Thyroid gland (tissue), 4 donors: Measurements from ENCODE around the gene THBS1. TPM values are rescaled to one million over a fixed set of nuclear protein-coding genes. Genes with fewer than 3 reads are reported as not detected.

Source experiments
- DNase-seq, 2 donors: peaks; one replicate each; pipeline ENCODE4 v3.0.0-alpha.2; 2019
- H3K27ac ChIP-seq, 3 donors: fragments of 200-600 bp; sonication (generic); 1 replicate in 2 of 3; 2 replicates in 1 of 3; pipeline ENCODE4 v1.5.1; 2016 to 2019; ENCODE audit warnings: mild to moderate bottlenecking in 1 of 3, moderate library complexity in 1 of 3
- H3K27me3 ChIP-seq: fragments of 200-600 bp; sonication (generic); one replicate; pipeline ENCODE4 v1.5.1; 2019
- H3K36me3 ChIP-seq, 2 donors: fragments of 200-600 bp; sonication (generic); one replicate each; pipeline ENCODE4 v1.5.1; 2016 to 2019
- H3K4me1 ChIP-seq, 2 donors: fragments of 200-600 bp; sonication (generic); one replicate each; pipeline ENCODE4 v1.5.1; 2017 to 2019
- H3K4me3 ChIP-seq, 3 donors: fragments of 200-600 bp; sonication (generic); replicated peaks in 1 of 3; 1 replicate in 2 of 3; 2 replicates in 1 of 3; pipeline ENCODE4 v1.5.1; 2016; ENCODE audit warnings: mild to moderate bottlenecking in 1 of 3
- H3K9me3 ChIP-seq: fragments of 200-600 bp; sonication (generic); one replicate; pipeline ENCODE4 v1.5.1; 2017
- CTCF ChIP-seq, 6 experiments: fragments of 200-600 bp in 3 of 6; fragments of 450-650 bp in 3 of 6; sonication (generic) in 3 of 6; IDR thresholded peaks; one replicate each; pipeline ENCODE4 v1.5.1; 2016 to 2019; ENCODE audit warnings: antibody characterized with exemption in 6 of 6, mild to moderate bottlenecking in 2 of 6, inconsistent platforms in 1 of 6, moderate library complexity in 1 of 6
- POLR2A ChIP-seq, 2 donors: fragments of 450-650 bp; IDR thresholded peaks; one replicate each; pipeline ENCODE4 v1.6.1; 2017; ENCODE audit warnings: antibody characterized with exemption in 2 of 2, mild to moderate bottlenecking in 2 of 2, moderate library complexity in 1 of 2
- WGBS, 2 donors: methylation state at CpG; one replicate each; pipeline ENCODE4 v1.1.5; 2017; 5-methylcytosine and 5-hydroxymethylcytosine counted together
- intact Hi-C: fragments of 100-400 bp; cut with DNase I; formaldehyde crosslinking; loops from one replicate; pipeline ENCODE4 v1.15.1; 2023
- total RNA-seq, 4 donors: library from RNA; depleted of rRNA; stranded (reverse); fragments of >200 nt; gene quantifications; one replicate each; pipeline ENCODE4 v1.2.3, GENCODE V29; 2016

The THBS1 gene
- total RNA-seq, 4 donors from 2014 or later, result 15.3 to 155 (median 57.8) TPM

DNA sequence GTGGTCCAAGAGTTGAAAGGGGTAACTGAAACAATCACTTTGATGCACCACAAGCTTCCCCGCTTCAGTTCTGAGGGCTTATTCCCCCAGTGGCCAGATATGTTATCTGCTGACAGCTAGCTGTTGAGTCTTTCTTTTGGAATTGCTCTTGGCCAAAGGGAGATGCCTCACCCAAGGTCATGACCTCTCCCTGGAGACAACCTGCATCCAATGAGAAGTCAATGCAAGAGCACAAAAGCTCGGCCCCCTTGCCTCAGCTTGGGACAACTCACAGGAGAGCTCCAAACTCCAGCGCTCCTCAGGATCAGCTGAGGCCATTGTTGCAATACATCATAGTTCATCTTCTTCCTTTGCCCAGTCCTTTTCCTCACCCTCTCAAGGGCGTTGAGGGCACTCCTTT lies 31.0 kb upstream of the THBS1 start:
- Histone ChIP-seq H3K4me3 (no peak overlapping the region), H3K27me3 (no peaks in the 10 kb centered on the region), H3K36me3 (no peaks in the 10 kb centered on the region), H3K4me1 (peaks cover 0 to 5% of the 10 kb centered on the region in 2 donors), H3K27ac (no peak overlapping the region), H3K9me3 (no peaks in the 10 kb centered on the region)
- WGBS, 2 donors, result 81 to 84% methylated on average over 4 of the region's 4 CpGs
- no peak for DNase-seq
- intact Hi-C loops, result no loop called here
- TF ChIP-seq CTCF (IDR thresholded peaks at IDR 0.05), result no peak

- Histone ChIP-seq H3K36me3 (no peaks in the 10 kb centered on the region), H3K27me3 (no peaks in the 10 kb centered on the region), H3K9me3 (no peaks in the 10 kb centered on the region), H3K27ac (no peak overlapping the region), H3K4me3 (no peak overlapping the region), H3K4me1 (peaks cover 0 to 5% of the 10 kb centered on the region in 2 donors)
- WGBS, 2 donors, result 92 to 95% methylated on average over 2 of the region's 2 CpGs
- no peak for TF ChIP-seq CTCF (IDR thresholded peaks at IDR 0.05)
- TF ChIP-seq POLR2A (IDR thresholded peaks at IDR 0.05), result no peak
- intact Hi-C loops, result no loop called here
- DNase-seq, result no peak
These were observed 29.4 kb upstream of the THBS1 start for GRCh38 chr15:39551476-39551875.

DNA sequence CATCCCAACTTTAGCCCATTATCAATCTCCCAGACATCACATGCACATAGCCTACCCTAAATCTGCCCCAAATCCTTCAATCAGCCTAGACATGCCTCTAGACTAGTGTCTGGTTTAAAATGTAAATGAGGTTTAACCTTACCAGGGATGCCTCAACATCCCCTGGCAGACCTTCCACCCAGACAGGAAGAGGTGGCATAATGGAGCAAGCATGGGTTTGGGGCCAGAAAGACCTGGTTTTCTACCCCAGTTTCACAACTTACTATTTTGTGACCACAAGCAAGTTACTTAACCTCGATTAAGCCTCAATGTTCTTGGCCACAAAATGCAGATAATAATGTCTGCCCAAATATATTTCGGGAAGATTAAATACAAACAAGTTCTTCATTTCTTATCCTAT lies 28.3 kb upstream of the THBS1 start:
- no peak overlapping the region for H3K27ac ChIP-seq

GRCh38 chr15:39553947-39554693 lies 26.8 kb upstream of the THBS1 start:
- 33 to 46% methylated on average over 2 of the region's 2 CpGs for WGBS, 2 donors
- H3K4me3 ChIP-seq, result no peak overlapping the region
- H3K27me3 ChIP-seq, result no peaks in the 10 kb centered on the region
- TF ChIP-seq CTCF (IDR thresholded peaks at IDR 0.05) (no peak), POLR2A (IDR thresholded peaks at IDR 0.05) (no peak)
- no peaks in the 10 kb centered on the region for H3K9me3 ChIP-seq
- intact Hi-C loops, result no loop called here
- H3K36me3 ChIP-seq, result no peaks in the 10 kb centered on the region
- H3K27ac ChIP-seq, result no peak overlapping the region
- peak; percentile 5 to 8 for DNase-seq
- peaks cover 0 to 5% of the 10 kb centered on the region in 2 donors for H3K4me1 ChIP-seq

More for the DNA sequence above, 28.3 kb upstream of the THBS1 start:
- Histone ChIP-seq H3K9me3 (no peaks in the 10 kb centered on the region), H3K4me1 (peaks cover 0 to 5% of the 10 kb centered on the region in 2 donors), H3K27me3 (no peaks in the 10 kb centered on the region), H3K4me3 (no peak overlapping the region), H3K36me3 (no peaks in the 10 kb centered on the region)
- TF ChIP-seq POLR2A (IDR thresholded peaks at IDR 0.05) (no peak), CTCF (IDR thresholded peaks at IDR 0.05) (no peak)
- intact Hi-C loops, result no loop called here
- no peak for DNase-seq
- 75 to 88% methylated on average over 2 of the region's 2 CpGs for WGBS, 2 donors

- Histone ChIP-seq H3K36me3 (no peaks in the 10 kb centered on the region), H3K27ac (no peak overlapping the region), H3K27me3 (no peaks in the 10 kb centered on the region), H3K9me3 (no peaks in the 10 kb centered on the region), H3K4me3 (no peak overlapping the region), H3K4me1 (peaks cover 0 to 5% of the 10 kb centered on the region in 2 donors)
- TF ChIP-seq CTCF (IDR thresholded peaks at IDR 0.05) (no peak), POLR2A (IDR thresholded peaks at IDR 0.05) (no peak)
- DNase-seq, result no peak
- intact Hi-C loops, result no loop called here
These were observed 26.0 kb upstream of the THBS1 start for GRCh38 chr15:39554746-39555387.
